HG03575 (cell line): ENCODE measurements around the gene OAS1.
"Not testable (repeated sequence)": the region's sequence is repeated elsewhere in the genome, so short reads cannot be mapped to it uniquely, and the experiment has no call there.

ENCODE experiments used
- ATAC-seq: cut with Tn5 transposase; IDR thresholded peaks from one replicate; pipeline ENCODE4 v1.9.1; 2021; ENCODE audit not compliant: unreplicated experiment, insufficient number of reproducible peaks, low FRiP score; ENCODE audit errors: extremely low read depth

OAS1 gene

DNA sequence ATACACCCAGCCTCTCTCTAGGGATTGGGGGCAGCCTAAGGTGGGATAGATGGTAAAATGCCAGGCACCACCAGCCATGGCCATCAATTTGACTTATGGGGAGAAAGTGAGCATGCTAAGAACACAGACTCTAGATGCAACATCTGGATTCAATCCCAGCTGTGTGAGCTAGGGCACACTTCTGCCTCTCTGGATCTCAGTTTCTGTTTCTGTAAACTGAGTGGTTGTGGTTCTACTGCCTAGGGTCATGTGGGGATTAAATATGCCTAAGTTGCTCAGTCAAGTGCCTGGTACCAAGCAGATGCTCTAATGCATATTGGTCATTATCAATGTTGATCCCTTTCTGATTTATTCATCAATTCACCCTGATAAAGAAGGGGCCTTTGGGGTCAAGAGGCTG is 12.6 kb upstream of the OAS1 start:
- ATAC-seq: no peak

DNA sequence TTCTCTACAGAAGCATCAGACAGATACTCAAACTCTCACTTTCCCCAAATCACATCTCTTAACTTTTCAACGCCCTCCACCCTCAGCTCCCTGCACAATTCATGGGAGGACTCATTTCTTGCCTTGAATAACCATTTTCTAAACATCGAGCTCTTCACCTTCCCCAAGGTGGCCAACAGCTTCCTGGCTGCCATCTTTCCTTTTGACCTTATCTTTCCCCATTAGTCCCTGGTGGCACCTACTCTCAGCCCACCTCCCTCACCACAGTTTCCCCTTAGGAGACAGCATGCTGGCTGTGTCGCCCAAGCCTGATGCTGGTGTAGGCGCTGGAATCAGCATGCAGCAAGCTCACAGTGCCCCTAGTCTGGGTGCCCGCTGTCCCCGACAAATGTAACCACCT is 8.4 kb upstream of the OAS1 start:
- ATAC-seq: no peak

DNA sequence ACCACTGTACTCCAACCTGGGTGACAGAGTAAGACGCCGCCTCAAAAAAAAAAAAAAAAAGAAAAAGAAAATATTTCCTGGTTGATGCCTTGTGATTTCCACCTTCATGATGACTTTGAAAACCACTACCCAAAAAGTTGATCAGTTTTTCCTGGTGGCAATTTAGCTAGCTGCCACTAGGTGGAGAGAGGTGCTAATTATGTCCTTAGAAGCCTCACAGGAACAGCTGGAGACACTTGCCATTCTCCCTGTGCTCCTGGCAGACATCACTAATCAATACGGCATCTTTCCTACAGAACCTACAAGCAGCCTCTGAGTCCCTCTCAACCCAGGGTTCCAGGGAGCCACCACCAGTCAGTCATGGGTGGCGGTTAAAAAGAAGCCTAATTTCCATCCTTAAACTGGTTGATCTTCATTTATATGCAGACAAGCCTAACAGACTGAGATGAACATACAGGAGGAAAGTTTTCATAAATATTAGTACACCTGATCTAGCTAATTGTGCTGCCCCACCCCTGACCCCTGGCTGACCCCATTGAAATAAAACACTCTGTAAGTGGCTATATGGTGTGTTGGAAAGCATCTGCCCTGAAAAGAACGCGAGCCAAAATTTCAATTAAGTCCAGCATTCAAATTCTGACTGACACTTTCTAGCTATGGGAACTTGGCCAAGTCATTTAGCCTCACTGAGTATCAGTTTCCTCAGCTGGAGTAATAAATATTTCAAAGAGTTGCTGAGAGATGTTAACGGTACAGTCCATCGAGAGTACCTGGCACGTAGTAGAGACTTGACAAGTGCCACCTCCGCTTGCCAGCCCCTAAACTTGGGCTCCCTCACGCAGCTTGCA is 6.2 kb upstream of the OAS1 start:
- no peak for ATAC-seq

DNA sequence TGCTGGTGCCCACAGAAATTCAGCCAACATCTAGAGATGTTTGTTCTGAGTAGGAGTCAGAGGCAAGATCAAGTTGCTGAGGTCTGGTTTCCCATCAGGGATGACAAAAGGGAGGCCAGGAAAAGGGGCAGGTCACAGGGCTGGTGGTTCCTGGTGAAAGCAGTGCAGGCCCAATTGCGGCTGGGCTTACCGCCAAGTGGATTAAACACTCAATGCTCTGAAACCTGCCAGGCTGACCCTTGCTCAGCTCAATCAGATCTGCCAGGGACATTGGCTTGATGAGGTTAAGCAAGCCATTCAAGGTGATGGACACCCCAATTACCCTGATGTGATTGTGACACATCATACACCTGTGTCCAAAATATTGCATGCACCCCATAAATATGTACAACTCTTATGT is 5.5 kb upstream of the OAS1 start:
- no peak for ATAC-seq

DNA sequence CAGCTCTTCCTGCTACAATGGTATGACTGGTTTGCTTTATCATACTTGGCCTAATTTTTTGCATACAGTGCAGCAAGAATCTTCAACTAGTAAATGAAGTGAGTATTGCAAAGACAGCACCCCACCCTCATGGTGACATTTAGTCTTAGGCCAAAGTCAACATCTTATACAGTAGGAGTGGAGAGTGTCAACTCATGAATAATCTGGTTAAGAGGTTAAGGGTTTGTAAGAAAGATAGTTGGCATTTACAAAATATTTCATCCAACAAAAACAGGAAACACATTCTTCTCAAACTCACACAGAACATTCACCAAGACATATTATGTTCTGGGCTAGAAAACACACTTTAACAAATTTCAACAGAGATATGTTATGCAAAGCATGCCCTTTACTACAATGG is 2.2 kb upstream of the OAS1 start:
- ATAC-seq: no peak

DNA sequence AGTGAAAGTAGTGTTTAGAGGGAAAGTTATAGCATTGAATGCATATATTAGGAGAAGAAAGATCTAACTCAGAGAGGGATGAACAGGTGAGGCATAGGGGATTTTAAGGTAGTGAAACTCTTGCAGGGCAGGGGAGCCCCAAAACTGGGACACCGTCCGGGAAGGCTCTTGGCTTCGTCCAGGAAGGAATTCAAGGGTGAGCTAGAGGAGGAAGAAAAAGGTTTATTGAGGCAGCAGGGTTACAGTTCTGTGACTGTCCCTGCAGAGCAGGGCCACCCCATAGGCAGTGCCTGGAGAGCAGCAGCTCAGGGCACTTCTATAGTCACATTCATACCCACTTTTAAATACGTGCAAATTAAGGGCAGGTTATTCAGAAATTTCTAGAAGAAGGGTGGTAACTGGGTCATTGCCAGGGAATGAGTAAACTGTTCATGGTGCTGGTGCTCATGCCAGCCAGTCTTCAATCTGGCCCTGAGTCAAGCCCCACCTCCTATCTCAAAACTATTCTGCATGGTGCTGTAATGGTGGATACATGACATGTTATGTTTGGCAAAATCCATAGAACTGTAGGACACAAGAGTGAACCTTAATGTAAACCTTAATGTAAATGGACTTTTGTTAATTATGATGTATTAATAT is 1.2 kb upstream of the OAS1 start:
- ATAC-seq: no peak

DNA sequence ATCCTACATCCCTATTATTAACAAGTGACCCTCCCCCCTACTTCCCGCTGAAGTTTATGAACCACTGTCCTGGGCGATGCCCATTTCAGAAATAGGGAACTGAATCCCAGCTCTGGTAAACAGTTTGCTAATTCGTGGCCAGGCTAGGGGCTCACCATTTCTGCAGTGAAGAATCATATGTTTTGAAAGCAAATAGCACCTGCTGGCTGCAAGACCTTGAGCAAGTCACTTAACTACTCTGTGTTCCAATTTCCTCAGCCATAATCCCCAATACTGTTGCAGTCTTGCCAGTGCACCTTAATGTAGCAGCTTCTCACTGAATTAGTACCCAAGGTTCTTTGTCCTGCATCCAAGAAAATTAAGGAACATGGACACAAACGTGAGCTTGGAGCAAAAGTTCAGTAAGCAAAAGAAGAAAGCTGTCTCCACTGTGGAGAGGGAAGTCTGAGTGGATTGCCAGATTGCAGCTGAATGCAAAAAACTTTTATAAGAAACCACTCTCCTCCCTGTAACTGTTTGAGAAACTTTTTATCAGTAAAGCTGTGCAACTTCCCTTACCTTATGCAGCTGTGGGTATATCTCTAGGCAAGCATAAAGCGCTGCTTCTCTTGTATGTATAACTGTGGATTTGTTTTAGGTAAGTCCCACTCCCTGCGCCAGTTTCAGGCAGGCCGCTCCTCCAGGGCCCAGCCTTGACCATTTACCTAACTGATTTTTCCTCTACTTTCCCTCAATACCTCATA is 824 bp downstream of the OAS1 start:
- no peak for ATAC-seq

DNA sequence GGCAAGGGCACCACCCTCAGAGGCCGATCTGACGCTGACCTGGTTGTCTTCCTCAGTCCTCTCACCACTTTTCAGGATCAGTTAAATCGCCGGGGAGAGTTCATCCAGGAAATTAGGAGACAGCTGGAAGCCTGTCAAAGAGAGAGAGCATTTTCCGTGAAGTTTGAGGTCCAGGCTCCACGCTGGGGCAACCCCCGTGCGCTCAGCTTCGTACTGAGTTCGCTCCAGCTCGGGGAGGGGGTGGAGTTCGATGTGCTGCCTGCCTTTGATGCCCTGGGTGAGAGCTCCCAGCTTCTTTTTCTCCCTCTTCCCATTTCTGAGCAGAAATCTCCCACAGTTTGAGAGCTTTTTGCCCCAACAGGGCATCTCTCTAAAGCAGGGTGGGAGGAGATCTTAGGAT is 1.8 kb downstream of the OAS1 start:
- no peak for ATAC-seq

DNA sequence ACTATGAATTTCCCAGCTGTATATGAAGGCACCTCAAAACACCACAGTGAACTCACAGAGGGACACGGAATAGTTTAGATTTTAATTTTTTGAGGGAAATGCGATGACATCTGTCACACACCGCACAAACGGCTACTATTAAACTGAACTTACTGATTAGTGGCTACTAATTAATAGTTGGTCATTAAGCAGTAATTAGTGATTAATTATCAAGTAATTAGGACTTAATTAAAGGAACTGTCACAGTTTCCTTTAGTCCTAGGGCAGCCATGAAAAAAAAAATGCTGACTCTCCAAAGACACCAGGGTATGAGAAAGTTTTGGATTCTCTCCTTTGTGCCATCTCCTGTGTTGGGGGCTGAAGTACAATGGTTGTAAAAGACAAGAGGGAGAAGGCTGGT is 2.9 kb downstream of the OAS1 start:
- ATAC-seq: no peak

DNA sequence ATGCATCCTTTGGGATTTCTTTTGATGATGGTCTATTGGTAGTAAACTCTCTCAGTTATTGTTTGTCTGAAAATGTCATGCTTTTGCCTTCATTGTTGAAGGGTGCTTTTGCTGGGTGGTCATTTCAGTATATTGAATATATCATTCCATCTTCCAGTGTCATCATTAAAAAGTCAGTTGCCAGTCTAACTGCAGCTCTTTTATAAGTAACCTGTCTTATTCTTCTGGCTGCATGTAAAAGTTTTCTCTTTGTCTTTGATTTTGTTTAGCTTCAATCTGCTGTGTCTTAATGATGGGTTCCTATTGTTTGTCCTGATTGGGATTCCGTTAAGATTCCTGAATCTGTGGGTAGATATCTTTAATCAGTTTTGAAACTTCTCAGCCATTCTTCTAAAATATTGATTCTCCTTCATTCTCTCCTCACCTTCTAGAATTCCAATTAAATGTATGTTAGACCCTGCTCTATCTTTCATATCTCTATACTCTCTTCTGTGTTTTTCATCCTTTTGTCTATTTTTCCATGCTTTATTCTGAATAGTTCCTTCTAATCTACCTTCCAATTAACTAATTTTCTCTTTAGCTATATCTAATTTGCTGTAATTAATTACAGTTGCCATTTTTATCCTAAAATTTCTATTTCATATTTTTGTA is 6.4 kb downstream of the OAS1 start:
- no peak for ATAC-seq

DNA sequence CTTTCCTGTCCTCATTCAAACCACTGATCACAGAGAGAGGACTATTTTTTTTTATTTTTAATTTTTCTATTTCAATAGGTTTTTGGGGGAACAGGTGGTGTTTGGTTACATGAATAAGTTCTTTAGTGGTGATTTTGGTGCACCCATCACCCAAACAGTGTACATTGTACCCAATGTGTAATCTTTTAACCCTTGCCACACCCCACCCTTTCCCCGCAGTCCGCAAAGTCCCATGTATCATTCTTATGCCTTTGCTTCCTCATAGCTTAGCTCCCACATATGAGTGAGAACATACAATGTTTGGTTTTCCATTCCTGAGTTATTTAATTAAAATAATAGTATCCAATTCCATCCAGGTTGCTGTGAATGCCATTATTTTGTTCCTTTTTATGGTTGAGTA is 7.1 kb downstream of the OAS1 start:
- ATAC-seq: not testable (repeated sequence)

DNA sequence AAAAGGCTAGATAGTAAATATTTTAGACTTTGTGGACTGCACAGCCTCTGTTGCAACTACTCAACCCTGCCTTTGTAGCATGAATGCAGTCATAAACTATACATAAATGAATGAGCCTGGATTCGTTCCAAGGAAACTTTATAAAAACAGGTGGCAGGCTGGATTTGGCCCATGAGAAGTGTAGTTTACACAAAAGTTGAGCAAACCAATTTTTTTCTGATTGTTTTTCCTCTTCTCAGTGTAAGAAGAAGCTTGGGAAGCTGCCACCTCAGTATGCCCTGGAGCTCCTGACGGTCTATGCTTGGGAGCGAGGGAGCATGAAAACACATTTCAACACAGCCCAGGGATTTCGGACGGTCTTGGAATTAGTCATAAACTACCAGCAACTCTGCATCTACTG is 9.5 kb downstream of the OAS1 start:
- ATAC-seq: no peak

DNA sequence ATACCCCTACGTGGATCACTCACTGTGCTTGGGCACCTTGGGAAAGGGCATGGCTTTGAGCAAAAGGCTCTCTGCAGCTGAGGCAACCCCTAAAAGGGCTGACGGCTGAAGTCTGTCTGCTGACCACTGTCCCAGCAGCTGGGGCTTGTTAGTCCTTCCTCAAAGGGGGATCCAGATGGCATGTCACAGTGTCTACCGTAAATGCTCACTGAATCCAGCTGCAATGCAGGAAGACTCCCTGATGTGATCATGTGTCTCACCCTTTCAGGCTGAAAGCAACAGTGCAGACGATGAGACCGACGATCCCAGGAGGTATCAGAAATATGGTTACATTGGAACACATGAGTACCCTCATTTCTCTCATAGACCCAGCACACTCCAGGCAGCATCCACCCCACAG is 12.4 kb downstream of the OAS1 start:
- no peak for ATAC-seq

DNA sequence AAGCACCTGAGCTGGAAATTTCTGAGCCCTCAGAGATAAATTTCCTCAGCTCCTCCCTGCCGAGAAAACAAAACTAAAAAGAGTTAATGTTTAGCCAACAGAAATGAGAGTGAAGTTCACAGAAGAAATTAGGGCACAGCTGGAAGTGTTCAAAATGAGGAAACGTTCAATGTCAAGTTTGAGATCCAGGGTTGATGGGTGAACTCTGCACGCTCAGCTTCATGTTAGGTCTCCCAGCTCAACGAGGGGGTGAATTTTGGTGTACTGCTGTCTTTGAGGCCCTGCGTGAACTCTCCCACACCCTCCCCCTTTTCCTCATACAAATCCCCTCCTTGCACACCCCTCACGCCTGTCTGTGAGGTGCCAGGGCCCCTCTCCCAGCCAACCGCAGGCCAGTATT is 18.2 kb downstream of the OAS1 start:
- no peak for ATAC-seq

DNA sequence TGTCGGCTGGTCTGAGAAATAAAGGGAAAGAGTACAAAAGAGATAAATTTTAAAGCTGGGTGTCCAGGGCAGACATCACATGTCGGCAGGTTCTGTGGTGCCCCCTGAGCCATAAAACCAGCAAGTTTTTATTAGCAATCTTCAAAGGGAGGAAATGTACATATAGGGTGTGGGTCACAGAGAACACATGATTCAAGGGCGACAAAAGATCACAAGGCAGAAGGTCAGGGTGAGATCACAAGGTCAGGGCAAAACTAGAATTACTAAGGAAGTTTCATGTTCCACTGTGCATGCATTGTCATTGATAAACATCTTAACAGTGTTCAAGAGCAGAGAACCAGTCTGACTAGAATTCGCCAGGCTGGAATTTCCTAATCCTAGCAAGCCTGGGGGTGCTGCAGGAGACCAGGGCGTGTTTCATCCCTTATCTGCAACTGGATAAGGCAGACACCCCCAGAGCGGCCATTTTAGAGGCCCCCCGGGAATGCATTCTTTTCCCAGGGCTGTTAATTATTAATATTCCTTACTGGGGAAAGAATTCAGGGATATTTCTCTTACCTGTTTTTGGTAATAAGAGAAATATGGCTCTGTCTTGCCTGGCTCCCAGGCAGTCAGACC is 19.8 kb downstream of the OAS1 start:
- not testable (repeated sequence) for ATAC-seq

DNA sequence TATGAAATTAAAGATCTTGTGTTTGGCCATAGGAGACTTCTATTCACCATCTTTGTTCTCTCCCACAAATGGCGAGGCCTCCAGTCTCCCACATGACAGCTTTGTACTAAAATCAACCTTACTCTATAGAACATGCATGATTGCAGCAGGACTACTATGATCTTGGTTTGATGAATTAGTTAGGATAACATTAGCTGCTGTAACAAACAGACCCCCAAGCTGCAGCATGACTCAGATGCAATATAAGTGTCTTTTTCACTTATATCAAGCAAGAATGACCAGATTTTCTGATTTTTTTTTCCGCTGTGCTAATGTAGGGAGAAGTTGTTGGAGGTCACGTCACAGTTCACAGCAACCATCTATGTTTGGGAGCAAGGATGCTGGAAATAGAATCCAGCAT is 20.7 kb downstream of the OAS1 start:
- ATAC-seq: no peak

DNA sequence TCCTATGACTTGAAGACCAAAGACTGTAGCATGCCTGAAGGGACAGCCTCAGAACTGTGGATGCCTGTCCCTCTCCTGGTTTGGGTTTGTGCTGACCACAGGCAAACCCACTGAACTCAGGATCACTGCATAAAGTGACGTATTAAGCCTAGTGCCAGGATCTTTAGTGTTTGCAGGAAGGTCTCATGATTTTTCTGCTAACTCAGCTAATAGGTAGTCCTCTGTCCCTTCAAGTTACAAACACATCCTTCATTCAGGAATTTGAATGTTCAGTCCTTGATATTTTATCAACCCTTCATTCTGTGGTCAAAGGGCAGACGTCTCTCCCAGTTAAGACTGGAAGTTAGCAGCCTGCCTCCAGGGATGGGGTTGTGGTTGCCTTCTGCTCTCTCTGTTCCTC is 21.2 kb downstream of the OAS1 start:
- no peak for ATAC-seq

DNA sequence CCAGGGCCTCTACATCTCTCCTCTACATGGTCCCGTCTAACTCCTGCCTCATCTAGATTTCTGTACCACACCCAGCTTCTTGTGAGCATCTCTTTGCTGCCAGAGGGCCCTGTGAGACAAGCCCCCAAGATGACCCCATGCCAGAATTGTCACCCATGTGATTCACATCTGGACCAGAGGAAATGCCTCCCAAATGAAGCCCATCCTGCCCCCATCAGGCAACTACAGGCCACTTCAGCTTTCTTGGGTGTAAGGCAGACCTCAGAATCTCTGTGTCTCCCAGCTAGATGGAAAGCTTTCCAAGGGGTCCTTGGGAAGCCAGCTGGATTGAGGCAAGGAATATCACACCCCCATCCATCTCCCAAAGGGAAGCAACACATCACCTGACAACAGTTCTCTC is 22.2 kb downstream of the OAS1 start:
- no peak for ATAC-seq

DNA sequence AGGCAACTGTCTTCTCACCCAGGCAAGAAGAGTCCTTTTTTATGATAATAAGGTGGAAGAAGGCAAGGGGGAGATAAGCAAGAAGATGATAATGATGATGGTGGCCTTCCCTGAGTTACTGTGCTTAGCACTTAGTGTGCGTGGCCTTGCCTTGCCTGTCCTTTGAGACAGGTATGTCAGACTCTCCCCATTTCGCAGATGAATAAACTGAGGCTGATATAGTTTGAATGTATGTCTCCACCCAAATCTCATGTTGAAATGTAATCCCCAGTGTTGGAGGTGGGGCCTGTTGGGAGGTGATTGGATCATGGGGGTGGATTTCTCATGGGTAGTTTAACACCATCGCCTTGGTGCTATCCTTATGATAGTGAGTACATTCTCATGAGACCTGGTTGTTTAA is 23.0 kb downstream of the OAS1 start:
- no peak for ATAC-seq
